HepG2 (cell line): Measurements from ENCODE around the gene FOXK2. TPM values are rescaled to one million over a fixed set of nuclear protein-coding genes. Genes with fewer than 3 reads are reported as not detected.

Experiments used
- ARID2 ChIP-seq: sonication (generic); formaldehyde crosslinking; IDR thresholded peaks from 2 replicates; pipeline ENCODE4 v1.8.1; 2022; ENCODE audit warnings: mild to moderate bottlenecking, missing genetic modification reagents, borderline replicate concordance
- ATF1 ChIP-seq: IDR thresholded peaks from 2 replicates; pipeline ENCODE4 v1.6.1; 2016; ENCODE audit warnings: mild to moderate bottlenecking, control low read depth
- BCL3 ChIP-seq: sonication (generic); formaldehyde crosslinking; IDR thresholded peaks from 2 replicates; pipeline ENCODE4 v1.5.1; 2020; ENCODE audit warnings: mild to moderate bottlenecking, missing genetic modification reagents, moderate library complexity
- BORCS8-MEF2B ChIP-seq: sonication (generic); formaldehyde crosslinking; IDR thresholded peaks from 2 replicates; pipeline ENCODE4 v1.8.0; 2022; ENCODE audit warnings: mild to moderate bottlenecking, missing genetic modification reagents
- BRD4 ChIP-seq: sonication (generic); formaldehyde crosslinking; IDR thresholded peaks from 2 replicates; pipeline ENCODE4 v1.4.0; 2020; ENCODE audit warnings: missing genetic modification reagents
- CEBPZ ChIP-seq: IDR thresholded peaks from 2 replicates; pipeline ENCODE4 v1.6.1; 2012; ENCODE audit warnings: low read length, improper control_type of control experiment
- DR1 ChIP-seq: sonication (generic); formaldehyde crosslinking; IDR thresholded peaks from 2 replicates; pipeline ENCODE4 v1.8.0; 2021; ENCODE audit warnings: mild to moderate bottlenecking, missing genetic modification reagents, inconsistent platforms
- ESRRA ChIP-seq: sonication (generic); formaldehyde crosslinking; IDR thresholded peaks from 2 replicates; pipeline ENCODE4 v1.5.1; 2020; ENCODE audit warnings: mild to moderate bottlenecking, low read depth, missing genetic modification reagents
- GPBP1L1 ChIP-seq: sonication (generic); formaldehyde crosslinking; IDR thresholded peaks from 2 replicates; pipeline ENCODE4 v1.5.0; 2020; ENCODE audit warnings: mild to moderate bottlenecking, missing genetic modification reagents
- IKZF1 ChIP-seq: fragments of 450-650 bp; IDR thresholded peaks from 2 replicates; pipeline ENCODE4 v1.7.1; 2016
- NPAS2 ChIP-seq: sonication (generic); formaldehyde crosslinking; IDR thresholded peaks from 2 replicates; pipeline ENCODE4 v1.8.0; 2022; ENCODE audit warnings: mild to moderate bottlenecking, missing genetic modification reagents, borderline replicate concordance
- ONECUT2 ChIP-seq: sonication (generic); formaldehyde crosslinking; IDR thresholded peaks from 2 replicates; pipeline ENCODE4 v1.4.0; 2020; ENCODE audit warnings: missing genetic modification reagents
- PHF21A ChIP-seq: sonication (generic); formaldehyde crosslinking; IDR thresholded peaks from 2 replicates; pipeline ENCODE4 v1.5.0; 2020; ENCODE audit warnings: mild to moderate bottlenecking, missing genetic modification reagents
- TRAFD1 ChIP-seq: sonication (generic); formaldehyde crosslinking; IDR thresholded peaks from 2 replicates; pipeline ENCODE4 v1.5.1; 2020; ENCODE audit warnings: missing genetic modification reagents, mild to moderate bottlenecking, borderline replicate concordance
- UBTF ChIP-seq: sonication (generic); formaldehyde crosslinking; IDR thresholded peaks from 2 replicates; pipeline ENCODE4 v1.4.0; 2020; ENCODE audit warnings: mild to moderate bottlenecking, missing genetic modification reagents
- ZFP90 ChIP-seq: sonication (generic); formaldehyde crosslinking; IDR thresholded peaks from 2 replicates; pipeline ENCODE4 v1.8.0; 2022; ENCODE audit warnings: missing genetic modification reagents, mild to moderate bottlenecking, inconsistent platforms, borderline replicate concordance
- ZNF292 ChIP-seq: sonication (generic); formaldehyde crosslinking; IDR thresholded peaks from 2 replicates; pipeline ENCODE4 v1.8.1; 2022; ENCODE audit warnings: mild to moderate bottlenecking, low read depth, missing genetic modification reagents, borderline replicate concordance
- ZNF670 ChIP-seq: sonication (generic); formaldehyde crosslinking; IDR thresholded peaks from 2 replicates; pipeline ENCODE4 v1.8.0; 2022; ENCODE audit warnings: mild to moderate bottlenecking, missing genetic modification reagents, borderline replicate concordance
- ZNF75D ChIP-seq: sonication (generic); formaldehyde crosslinking; IDR thresholded peaks from 2 replicates; pipeline ENCODE4 v1.8.1; 2023; ENCODE audit warnings: missing genetic modification reagents, mild to moderate bottlenecking, borderline replicate concordance
- ZSCAN30 ChIP-seq: sonication (generic); formaldehyde crosslinking; IDR thresholded peaks from 2 replicates; pipeline ENCODE4 v1.5.0; 2020; ENCODE audit warnings: mild to moderate bottlenecking, missing genetic modification reagents
- polyA plus RNA-seq, 8 experiments: library from polyadenylated mRNA; depleted of rRNA in 3 of 8; stranded (reverse) in 7 of 8; unstranded in 1 of 8; fragments of >200 nt; fragmentation: Illumina TruSeq in 4 of 8; extraction: Trizol in 4 of 8; gene quantifications; 2 replicates each; pipeline versions ENCODE4 v1.2.1 to v1.2.3, GENCODE V29; 2011 to 2016; ENCODE audit warnings: low read depth in 4 of 8, missing spikeins in 1 of 8, mixed read lengths in 1 of 8; ENCODE audit not compliant: insufficient read depth in 1 of 8
- total RNA-seq, 5 experiments: library from RNA; depleted of rRNA; stranded (reverse); fragments of >200 nt; fragmentation: Illumina TruSeq; extraction: Trizol; gene quantifications; 2 replicates each; pipeline ENCODE4 v1.2.3, GENCODE V29; 2016; ENCODE audit warnings: low read depth in 1 of 5

The FOXK2 gene
- total and polyA plus RNA-seq, 2 of the 13 experiments (the other 11 are each of a cell fraction or from before 2014, with no cell fraction given), result 67.1 to 67.2 TPM

- TF ChIP-seq UBTF (CRISPR knock-in tag) (peak; percentile 90; the same call in 1 of the 2 replicates), ZNF75D (CRISPR knock-in tag) (no peak), ARID2 (no peak), BCL3 (CRISPR knock-in tag) (peak; percentile 92), ZNF670 (CRISPR knock-in tag) (peak; percentile 90; the same call in 1 of the 2 replicates), BRD4 (CRISPR knock-in tag) (peak; percentile 82; the same call in 1 of the 2 replicates), ESRRA (peak; percentile 17; the same call in 1 of the 2 replicates), TRAFD1 (0 out of 2 replicates have a peak, but pooled peaks have one; percentile 65), NPAS2 (CRISPR knock-in tag) (no peak), IKZF1 (no peak), ONECUT2 (no peak), DR1 (CRISPR knock-in tag) (peak; percentile 92), GPBP1L1 (no peak), ZNF292 (CRISPR knock-in tag) (no peak), CEBPZ (no peak), ZSCAN30 (CRISPR knock-in tag) (no peak), ZFP90 (no peak), PHF21A (CRISPR knock-in tag) (peak; percentile 73), ATF1 (CRISPR knock-in tag) (no peak), BORCS8-MEF2B (peak; percentile 92)
Observed at GRCh38 chr17:82648165-82648668, 128.7 kb downstream of the FOXK2 start, which contains the start of gene WDR45B (continued).
